Astrocyte (in vitro differentiated cells and primary cell): Measurements from ENCODE around the gene DQX1. TPM values are rescaled to one million over a fixed set of nuclear protein-coding genes. Genes with fewer than 3 reads are reported as not detected.
"Not testable (repeated sequence)": the region's sequence is repeated elsewhere in the genome, so short reads cannot be mapped to it uniquely, and the experiment has no call there.

Experiments used
- DNase-seq: peaks from one replicate; pipeline ENCODE4 v3.0.0-alpha.2; 2010; ENCODE audit warnings: low read depth
- FAIRE-seq: peaks from 2 replicates; lab custom pipeline; 2011; peaks lifted over from hg19 to GRCh38; lab: Jason Lieb, UNC
- H2AFZ ChIP-seq: 2 replicates; pipeline ENCODE4 v1.6.0; 2012; ENCODE audit warnings: low read depth, low read length, inconsistent platforms
- H3K27ac ChIP-seq: 2 replicates; pipeline ENCODE4 v1.5.1; 2011; ENCODE audit warnings: low read depth, low read length, inconsistent platforms
- H3K27me3 ChIP-seq: 2 replicates; pipeline ENCODE4 v1.6.0; 2011; ENCODE audit warnings: low read length, inconsistent platforms; ENCODE audit not compliant: insufficient read depth
- H3K36me3 ChIP-seq: 2 replicates; pipeline ENCODE4 v1.5.1; 2011; ENCODE audit warnings: low read length, inconsistent platforms; ENCODE audit not compliant: insufficient read depth
- H3K4me1 ChIP-seq: 2 replicates; pipeline ENCODE4 v1.5.1; 2011; ENCODE audit warnings: low read length, inconsistent platforms; ENCODE audit not compliant: insufficient read depth
- H3K4me2 ChIP-seq: 2 replicates; pipeline ENCODE4 v1.6.0; 2012; ENCODE audit warnings: low read length, inconsistent platforms
- H3K4me3 ChIP-seq: 2 replicates; pipeline ENCODE4 v1.5.1; 2011; ENCODE audit warnings: low read depth, mild to moderate bottlenecking, low read length, inconsistent platforms; ENCODE audit not compliant: insufficient read depth
- H3K79me2 ChIP-seq: 2 replicates; pipeline ENCODE4 v1.6.0; 2012; ENCODE audit warnings: mild to moderate bottlenecking, low read length, inconsistent platforms; ENCODE audit not compliant: insufficient read depth
- H3K9ac ChIP-seq: 2 replicates; pipeline ENCODE4 v1.6.0; 2012; ENCODE audit warnings: mild to moderate bottlenecking, low read length, inconsistent platforms
- H3K9me3 ChIP-seq: 2 replicates; pipeline ENCODE4 v1.5.1; 2012; ENCODE audit warnings: low read depth, mild to moderate bottlenecking, low read length, inconsistent platforms; ENCODE audit not compliant: insufficient read depth
- H4K20me1 ChIP-seq: 2 replicates; pipeline ENCODE4 v1.6.0; 2012; ENCODE audit warnings: low read length, inconsistent platforms; ENCODE audit not compliant: insufficient read depth
- H3K27ac Mint-ChIP-seq: one replicate; pipeline ENCODE4 v1.8.0; 2021; ENCODE audit warnings: mild to moderate bottlenecking, mixed read lengths; ENCODE audit not compliant: unreplicated experiment
- H3K27me3 Mint-ChIP-seq: one replicate; pipeline ENCODE4 v1.8.0; 2021; ENCODE audit warnings: low read depth, mixed read lengths; ENCODE audit not compliant: unreplicated experiment
- H3K36me3 Mint-ChIP-seq: one replicate; pipeline ENCODE4 v1.8.0; 2021; ENCODE audit warnings: low read depth, mixed read lengths; ENCODE audit not compliant: unreplicated experiment
- H3K4me1 Mint-ChIP-seq: one replicate; pipeline ENCODE4 v1.8.0; 2021; ENCODE audit warnings: low read depth, mixed read lengths; ENCODE audit not compliant: unreplicated experiment
- H3K4me3 Mint-ChIP-seq: one replicate; pipeline ENCODE4 v1.8.0; 2021; ENCODE audit warnings: mild to moderate bottlenecking, moderate library complexity, mixed read lengths; ENCODE audit not compliant: unreplicated experiment
- H3K9me3 Mint-ChIP-seq: one replicate; pipeline ENCODE4 v1.8.0; 2021; ENCODE audit warnings: mild to moderate bottlenecking, mixed read lengths; ENCODE audit not compliant: unreplicated experiment
- CTCF ChIP-seq: IDR thresholded peaks from 2 replicates; pipeline ENCODE4 v1.5.1; 2011; ENCODE audit warnings: low read depth, mild to moderate bottlenecking, inconsistent platforms, low read length, moderate library complexity; ENCODE audit not compliant: insufficient read depth
- EZH2 ChIP-seq: IDR thresholded peaks from 2 replicates; pipeline ENCODE4 v1.6.1; 2012; ENCODE audit warnings: mild to moderate bottlenecking, low read length, inconsistent platforms; ENCODE audit not compliant: insufficient read depth
- total RNA-seq: library from RNA; stranded (reverse); gene quantifications from 2 replicates; pipeline ENCODE4 v1.2.1, GENCODE V29; 2021

DQX1 gene
- total RNA-seq, 1 donor from 2014 or later = 0.73 TPM

GRCh38 chr2:74564222-74564621, 38.2 kb upstream of the DQX1 start:
- TF ChIP-seq CTCF = no peak
- TF ChIP-seq EZH2 = no peak
- DNase-seq (peak; percentile 93), FAIRE-seq (peak; percentile 78)
- Histone ChIP-seq H3K27ac (peak overlapping the region; percentile 64), H3K9me3 (no peaks in the 10 kb centered on the region), H3K4me2 (peak overlapping the region; percentile 54), H3K9ac (peak overlapping the region; percentile 52), H2AFZ (no peak overlapping the region), H3K36me3 (no peaks in the 10 kb centered on the region), H3K4me1 (peaks cover 51% of the 10 kb centered on the region), H4K20me1 (no peaks in the 10 kb centered on the region), H3K27me3 (no peaks in the 10 kb centered on the region), H3K4me3 (no peak overlapping the region), H3K79me2 (no peaks in the 10 kb centered on the region)
- Mint-ChIP-seq H3K27me3 (peaks cover 4% of the 10 kb centered on the region), H3K36me3 (no peaks in the 10 kb centered on the region), H3K4me3 (no peak overlapping the region), H3K4me1 (peaks cover 26% of the 10 kb centered on the region), H3K9me3 (no peaks in the 10 kb centered on the region), H3K27ac (no peak overlapping the region)

- Mint-ChIP-seq H3K36me3 (no peaks in the 10 kb centered on the region), H3K27me3 (peaks cover 4% of the 10 kb centered on the region), H3K27ac (no peak overlapping the region), H3K4me3 (no peak overlapping the region), H3K4me1 (peaks cover 14% of the 10 kb centered on the region), H3K9me3 (no peaks in the 10 kb centered on the region)
- no peaks in the 10 kb centered on the region for H3K9me3 ChIP-seq
- H3K27me3 ChIP-seq = no peaks in the 10 kb centered on the region
- DNase-seq = no peak
- FAIRE-seq = no peak
- no peak for TF ChIP-seq CTCF
- no peak for TF ChIP-seq EZH2
- H3K9ac ChIP-seq = no peak overlapping the region
- no peak overlapping the region for H2AFZ ChIP-seq
- no peak overlapping the region for H3K4me3 ChIP-seq
- H3K4me1 ChIP-seq = peaks cover 33% of the 10 kb centered on the region
- H3K79me2 ChIP-seq = no peaks in the 10 kb centered on the region
- H3K27ac ChIP-seq = no peak overlapping the region
- no peaks in the 10 kb centered on the region for H4K20me1 ChIP-seq
- H3K36me3 ChIP-seq = no peaks in the 10 kb centered on the region
- H3K4me2 ChIP-seq = no peak overlapping the region
Measured at GRCh38 chr2:74562126-74562775, 36.2 kb upstream of the DQX1 start.

- H3K4me3 Mint-ChIP-seq = peak overlapping the region; percentile 14
- Histone ChIP-seq H3K4me2 (peak overlapping the region; percentile 61), H3K4me1 (peaks cover 22% of the 10 kb centered on the region), H4K20me1 (peaks cover 11% of the 10 kb centered on the region)
- H3K27me3 Mint-ChIP-seq, H3K27me3 ChIP-seq, DNase-seq, H3K27ac ChIP-seq, FAIRE-seq, H3K4me1 Mint-ChIP-seq, H2AFZ ChIP-seq, H3K9me3 Mint-ChIP-seq, H3K27ac Mint-ChIP-seq, H3K9ac ChIP-seq, H3K36me3 ChIP-seq, H3K4me3 ChIP-seq, H3K36me3 Mint-ChIP-seq, H3K79me2 ChIP-seq, H3K9me3 ChIP-seq: not testable (repeated sequence)
Measured at GRCh38 chr2:74561022-74561421, 35.0 kb upstream of the DQX1 start.
